HL-60 (cell line): ENCODE measurements around the gene DHRS7B.

Experiments
- DNase-seq, 2 experiments: peaks; one replicate each; pipeline ENCODE4 v3.0.0-alpha.2; 2010 to 2020; ENCODE audit warnings: low read depth in 1 of 2, low spot score in 1 of 2
- H3K27ac ChIP-seq: fragments of 250-450 bp; sonication (Bioruptor Pico); replicated peaks from 2 replicates; pipeline ENCODE4 v1.5.1; 2020; ENCODE audit warnings: mild to moderate bottlenecking, moderate library complexity
- H3K27me3 ChIP-seq: fragments of 250-450 bp; sonication (Bioruptor Pico); 2 replicates; pipeline ENCODE4 v1.5.1; 2021; ENCODE audit warnings: mild to moderate bottlenecking, moderate library complexity; ENCODE audit not compliant: insufficient read depth, poor library complexity, severe bottlenecking
- H3K4me3 ChIP-seq: replicated peaks from 2 replicates; pipeline ENCODE4 v1.5.1; 2011; ENCODE audit warnings: mild to moderate bottlenecking, control low read depth, low read length; ENCODE audit not compliant: insufficient read depth
- CTCF ChIP-seq: IDR thresholded peaks from one replicate; pipeline ENCODE4 v1.5.1; 2011; ENCODE audit warnings: low read length, control low read depth, inconsistent platforms; ENCODE audit not compliant: insufficient read depth
- GABPA ChIP-seq: IDR thresholded peaks from 2 replicates; pipeline ENCODE4 v1.6.1; 2012; ENCODE audit warnings: low read depth
- POLR2AphosphoS5 ChIP-seq: IDR thresholded peaks from 2 replicates; pipeline ENCODE4 v1.6.1; 2012; ENCODE audit warnings: low read depth
- SPI1 ChIP-seq: IDR thresholded peaks from 2 replicates; pipeline ENCODE4 v1.6.1; 2012; ENCODE audit warnings: low read depth, mild to moderate bottlenecking, borderline replicate concordance
- TF ChIP-seq, protein P1 (sequence below): IDR thresholded peaks from 2 replicates; pipeline ENCODE4 v1.6.1; 2012; ENCODE audit warnings: low read depth; ENCODE audit not compliant: insufficient replicate concordance

Gene DHRS7B

GRCh38 chr17:21171970-21172510, 45.3 kb downstream of the DHRS7B start:
- Histone ChIP-seq H3K27ac (no peak overlapping the region), H3K27me3 (no peaks in the 10 kb centered on the region), H3K4me3 (no peak overlapping the region)
- TF ChIP-seq POLR2AphosphoS5 (no peak), SPI1 (no peak), GABPA (no peak), CTCF (no peak)
- TF ChIP-seq, protein P1, sequence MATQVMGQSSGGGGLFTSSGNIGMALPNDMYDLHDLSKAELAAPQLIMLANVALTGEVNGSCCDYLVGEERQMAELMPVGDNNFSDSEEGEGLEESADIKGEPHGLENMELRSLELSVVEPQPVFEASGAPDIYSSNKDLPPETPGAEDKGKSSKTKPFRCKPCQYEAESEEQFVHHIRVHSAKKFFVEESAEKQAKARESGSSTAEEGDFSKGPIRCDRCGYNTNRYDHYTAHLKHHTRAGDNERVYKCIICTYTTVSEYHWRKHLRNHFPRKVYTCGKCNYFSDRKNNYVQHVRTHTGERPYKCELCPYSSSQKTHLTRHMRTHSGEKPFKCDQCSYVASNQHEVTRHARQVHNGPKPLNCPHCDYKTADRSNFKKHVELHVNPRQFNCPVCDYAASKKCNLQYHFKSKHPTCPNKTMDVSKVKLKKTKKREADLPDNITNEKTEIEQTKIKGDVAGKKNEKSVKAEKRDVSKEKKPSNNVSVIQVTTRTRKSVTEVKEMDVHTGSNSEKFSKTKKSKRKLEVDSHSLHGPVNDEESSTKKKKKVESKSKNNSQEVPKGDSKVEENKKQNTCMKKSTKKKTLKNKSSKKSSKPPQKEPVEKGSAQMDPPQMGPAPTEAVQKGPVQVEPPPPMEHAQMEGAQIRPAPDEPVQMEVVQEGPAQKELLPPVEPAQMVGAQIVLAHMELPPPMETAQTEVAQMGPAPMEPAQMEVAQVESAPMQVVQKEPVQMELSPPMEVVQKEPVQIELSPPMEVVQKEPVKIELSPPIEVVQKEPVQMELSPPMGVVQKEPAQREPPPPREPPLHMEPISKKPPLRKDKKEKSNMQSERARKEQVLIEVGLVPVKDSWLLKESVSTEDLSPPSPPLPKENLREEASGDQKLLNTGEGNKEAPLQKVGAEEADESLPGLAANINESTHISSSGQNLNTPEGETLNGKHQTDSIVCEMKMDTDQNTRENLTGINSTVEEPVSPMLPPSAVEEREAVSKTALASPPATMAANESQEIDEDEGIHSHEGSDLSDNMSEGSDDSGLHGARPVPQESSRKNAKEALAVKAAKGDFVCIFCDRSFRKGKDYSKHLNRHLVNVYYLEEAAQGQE: no peak
- DNase-seq: no peak

DNA sequence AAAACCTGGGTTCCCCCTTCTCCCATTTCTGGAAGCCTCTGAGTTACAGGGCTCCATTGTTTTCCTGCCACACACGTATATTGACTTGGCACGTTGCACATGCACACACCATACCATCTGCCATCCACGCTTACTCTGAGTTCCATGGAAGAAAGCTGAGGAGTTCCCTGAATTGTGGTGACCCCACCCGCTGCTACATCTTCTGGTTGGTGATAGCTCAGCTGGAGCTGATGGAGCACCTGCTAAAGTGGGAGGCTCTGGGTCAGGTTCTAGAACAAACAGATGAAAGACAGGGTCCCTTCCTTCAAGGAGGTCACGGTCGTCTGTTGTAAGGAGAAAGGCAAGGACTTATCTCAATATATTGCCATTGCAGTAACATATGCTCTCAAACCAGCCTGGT, 46.1 kb downstream of the DHRS7B start:
- Histone ChIP-seq H3K27ac (no peak overlapping the region), H3K4me3 (no peak overlapping the region), H3K27me3 (no peaks in the 10 kb centered on the region)
- DNase-seq: no peak
- TF ChIP-seq, protein P1: no peak
- TF ChIP-seq GABPA (no peak), POLR2AphosphoS5 (no peak), CTCF (no peak), SPI1 (no peak)

- no peak for DNase-seq
- no peak overlapping the region for H3K27ac ChIP-seq
- no peak for TF ChIP-seq GABPA
- TF ChIP-seq POLR2AphosphoS5: no peak
- TF ChIP-seq CTCF: no peak
- TF ChIP-seq, protein P1: no peak
- no peak for TF ChIP-seq SPI1
- no peaks in the 10 kb centered on the region for H3K27me3 ChIP-seq
- no peak overlapping the region for H3K4me3 ChIP-seq
These were observed 46.8 kb downstream of the DHRS7B start for GRCh38 chr17:21173543-21173942.
